Lower leg skin (tissue), 4 donors: Measurements from ENCODE around the gene IFT172. TPM values are rescaled to one million over a fixed set of nuclear protein-coding genes. Genes with fewer than 3 reads are reported as not detected.
A peak's percentile ranks its signal among the peaks of the same experiment; 100 is the strongest.

Experiments used
- DNase-seq, 2 donors: peaks; one replicate each; pipeline ENCODE4 v3.0.0-alpha.2; 2019; ENCODE audit warnings: low spot score in 2 of 2
- H3K4me3 ChIP-seq: fragments of 200-600 bp; sonication (generic); 2 replicates; pipeline ENCODE4 v1.5.1; 2017; ENCODE audit warnings: mild to moderate bottlenecking, low read depth; ENCODE audit not compliant: poor library complexity, severe bottlenecking
- POLR2A ChIP-seq, 2 donors: fragments of 450-650 bp; IDR thresholded peaks; one replicate each; pipeline ENCODE4 v1.6.1; 2016 to 2017; ENCODE audit warnings: antibody characterized with exemption in 2 of 2, mild to moderate bottlenecking in 1 of 2, moderate library complexity in 1 of 2
- WGBS, 2 donors: methylation state at CpG; one replicate each; pipeline ENCODE4 v1.1.5; 2018; 5-methylcytosine and 5-hydroxymethylcytosine counted together
- intact Hi-C: fragments of 100-400 bp; cut with DNase I; formaldehyde crosslinking; loops from one replicate; pipeline ENCODE4 v1.15.0; 2023; ENCODE audit warnings: low total_unique reads
- total RNA-seq, 4 donors: library from RNA; depleted of rRNA; stranded (reverse); fragments of >200 nt; gene quantifications; one replicate each; pipeline ENCODE4 v1.1.0, GENCODE V29; 2016
- TF ChIP-seq, protein P1 (sequence below), 3 donors: fragments of 450-650 bp; IDR thresholded peaks; one replicate each; pipeline ENCODE4 v1.5.1; 2016; ENCODE audit warnings: antibody characterized with exemption in 3 of 3, mild to moderate bottlenecking in 3 of 3, moderate library complexity in 2 of 3

Gene IFT172
- total RNA-seq, 4 donors from 2014 or later: 13.2 to 18.8 (median 14.4) TPM

DNA sequence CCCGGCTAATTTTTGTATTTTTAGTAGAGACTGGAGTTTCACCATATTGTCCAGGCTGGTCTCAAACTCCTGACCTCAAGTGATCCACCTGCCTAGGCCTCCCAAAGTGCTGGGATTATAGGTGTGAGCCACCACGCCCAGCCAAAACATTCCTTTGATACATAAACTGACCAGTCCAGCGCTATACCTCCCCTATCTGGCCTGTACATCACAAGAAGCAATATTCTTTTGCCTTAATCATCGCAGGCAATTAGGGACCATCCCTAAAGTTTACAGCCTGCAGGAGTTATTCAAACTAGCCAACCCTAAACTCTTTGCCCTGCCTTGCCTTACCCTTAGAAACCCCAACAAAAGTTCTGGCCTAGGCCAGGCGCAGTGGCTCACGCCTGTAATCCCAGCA lies 73.4 kb downstream of the IFT172 start:
- no peak overlapping the region for H3K4me3 ChIP-seq
- WGBS, 2 donors: 94 to 97% methylated on average over 6 of the region's 6 CpGs
- intact Hi-C loops: no loop called here
- TF ChIP-seq POLR2A (IDR thresholded peaks at IDR 0.05): no peak
- TF ChIP-seq, protein P1, sequence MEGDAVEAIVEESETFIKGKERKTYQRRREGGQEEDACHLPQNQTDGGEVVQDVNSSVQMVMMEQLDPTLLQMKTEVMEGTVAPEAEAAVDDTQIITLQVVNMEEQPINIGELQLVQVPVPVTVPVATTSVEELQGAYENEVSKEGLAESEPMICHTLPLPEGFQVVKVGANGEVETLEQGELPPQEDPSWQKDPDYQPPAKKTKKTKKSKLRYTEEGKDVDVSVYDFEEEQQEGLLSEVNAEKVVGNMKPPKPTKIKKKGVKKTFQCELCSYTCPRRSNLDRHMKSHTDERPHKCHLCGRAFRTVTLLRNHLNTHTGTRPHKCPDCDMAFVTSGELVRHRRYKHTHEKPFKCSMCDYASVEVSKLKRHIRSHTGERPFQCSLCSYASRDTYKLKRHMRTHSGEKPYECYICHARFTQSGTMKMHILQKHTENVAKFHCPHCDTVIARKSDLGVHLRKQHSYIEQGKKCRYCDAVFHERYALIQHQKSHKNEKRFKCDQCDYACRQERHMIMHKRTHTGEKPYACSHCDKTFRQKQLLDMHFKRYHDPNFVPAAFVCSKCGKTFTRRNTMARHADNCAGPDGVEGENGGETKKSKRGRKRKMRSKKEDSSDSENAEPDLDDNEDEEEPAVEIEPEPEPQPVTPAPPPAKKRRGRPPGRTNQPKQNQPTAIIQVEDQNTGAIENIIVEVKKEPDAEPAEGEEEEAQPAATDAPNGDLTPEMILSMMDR (IDR thresholded peaks at IDR 0.05): no peak
- DNase-seq: no peak

DNA sequence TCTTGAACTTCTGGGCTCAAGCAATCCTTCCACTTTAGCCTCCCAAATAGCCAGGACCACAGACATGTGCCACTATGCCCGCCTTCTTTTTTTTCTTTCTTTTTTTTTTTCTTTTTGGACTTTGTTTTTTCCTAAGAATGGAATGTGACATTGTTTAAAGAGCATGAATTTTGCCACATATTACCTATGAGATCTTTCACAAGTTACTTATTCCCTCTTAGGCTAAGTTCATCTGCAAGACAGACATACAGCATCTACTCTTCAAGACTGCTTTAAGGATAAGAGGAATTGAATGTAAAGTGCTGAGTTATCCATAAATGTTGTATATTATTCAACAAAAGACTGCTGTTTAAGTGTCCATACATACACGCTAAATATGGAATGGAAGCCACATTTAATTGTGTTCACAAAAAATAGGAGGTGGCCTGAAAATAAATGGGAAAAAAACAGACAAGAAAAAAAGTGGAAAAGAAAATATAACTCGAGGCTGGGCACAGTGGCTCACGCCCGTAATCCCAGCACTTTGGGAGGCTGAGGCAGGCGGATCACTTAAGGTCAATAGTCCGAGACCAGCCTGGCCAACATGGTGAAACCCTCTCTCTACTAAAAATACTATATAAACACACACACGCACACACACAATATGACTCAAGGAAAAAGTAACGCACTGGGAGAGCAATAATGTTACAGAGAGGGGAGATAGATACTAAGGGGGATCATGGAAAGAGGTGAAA lies 77.0 kb downstream of the IFT172 start:
- 86 to 88% methylated on average over 9 of the region's 9 CpGs for WGBS, 2 donors
- TF ChIP-seq, protein P1 (IDR thresholded peaks at IDR 0.05): no peak
- no peak for TF ChIP-seq POLR2A (IDR thresholded peaks at IDR 0.05)
- H3K4me3 ChIP-seq: no peak overlapping the region
- intact Hi-C loops: no loop called here
- DNase-seq: no peak

DNA sequence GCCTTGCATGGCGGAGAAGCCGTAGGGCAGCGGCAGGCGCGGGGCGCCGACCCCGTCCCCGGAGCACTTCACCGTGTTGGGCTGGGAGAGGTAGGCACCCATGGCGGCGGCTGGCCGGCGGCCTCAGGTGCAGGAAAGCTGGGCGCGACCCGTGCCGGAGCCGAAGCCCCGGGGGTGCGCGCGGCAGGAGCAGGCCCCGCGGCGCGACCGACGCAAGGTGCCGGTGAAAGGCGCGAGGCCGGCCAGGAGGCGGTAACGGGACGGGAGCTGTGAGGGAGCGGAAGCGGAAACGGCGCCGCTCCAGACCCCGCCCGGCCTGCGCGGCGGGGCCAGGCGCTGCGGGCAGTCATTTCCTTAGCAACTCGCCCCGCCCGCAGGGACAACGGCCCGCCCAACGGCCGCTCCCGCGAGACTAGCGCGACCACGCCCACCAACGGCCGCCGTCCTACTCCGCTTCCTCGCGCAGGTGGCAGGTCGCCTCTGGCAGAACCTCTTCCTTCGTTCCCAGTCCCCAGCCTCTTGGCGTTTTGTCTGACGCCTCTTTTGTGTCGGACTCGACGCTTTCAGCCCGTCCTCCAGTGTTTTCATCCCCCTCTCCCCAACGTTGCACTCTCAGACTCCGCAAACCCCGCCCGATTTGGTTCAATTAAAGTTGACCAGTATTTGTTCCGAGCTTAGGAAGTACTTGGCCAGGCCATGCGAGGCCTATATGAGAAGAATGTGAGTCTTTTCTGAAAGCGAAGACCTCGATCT lies 80.0 kb downstream of the IFT172 start, which contains the start of gene PPM1G:
Gene PPM1G (minus strand): TSS at position 271 of the 753 bp plus-strand sequence. CDS start 169 bp downstream, at position 102.
- 1% methylated on average over 58 to 67 of the region's 82 CpGs for WGBS, 2 donors
- peak within 1 kb of the TSS; percentile 97 for H3K4me3 ChIP-seq
- intact Hi-C loops: no loop called here
- peak in 1 of 2 donors; percentile 13 for TF ChIP-seq POLR2A (IDR thresholded peaks at IDR 0.05)
- TF ChIP-seq, protein P1 (IDR thresholded peaks at IDR 0.05): no peak
- peak; percentile 92 to 99 for DNase-seq

DNA sequence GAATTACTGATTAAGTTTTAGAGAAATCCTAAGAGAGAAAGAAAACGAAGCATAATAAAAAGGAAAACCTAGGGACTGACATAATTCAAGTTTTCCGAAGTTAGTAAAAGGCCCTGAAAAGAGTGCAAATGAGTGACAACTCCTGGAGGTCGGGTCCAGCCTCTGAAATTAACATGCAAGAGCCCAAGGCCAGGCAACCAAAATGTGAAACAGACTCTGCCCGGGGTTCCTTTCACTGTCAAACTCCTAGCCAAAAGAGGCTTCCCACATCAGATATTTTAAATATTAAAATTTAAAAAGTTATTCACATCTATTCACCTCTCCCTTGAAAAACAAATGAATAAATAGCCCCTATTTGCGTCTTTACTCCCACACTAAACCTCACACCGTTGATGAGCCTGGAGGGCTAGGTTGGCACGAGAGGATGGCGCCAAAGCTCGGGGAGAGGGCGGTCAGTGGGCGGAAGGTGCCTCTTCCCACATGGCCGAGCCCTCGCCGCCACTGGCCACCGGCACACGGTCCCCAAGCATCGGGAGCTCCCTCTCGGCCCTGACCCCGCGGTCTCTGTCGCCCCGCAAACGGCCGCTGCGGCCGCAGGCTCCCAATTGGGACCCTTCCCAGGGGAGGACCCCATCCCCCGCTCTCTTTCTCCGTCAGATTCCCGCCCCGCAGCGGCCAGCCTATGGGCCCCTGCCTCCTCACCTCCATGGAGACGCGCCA lies 80.8 kb downstream of the IFT172 start:
- no peak for TF ChIP-seq POLR2A (IDR thresholded peaks at IDR 0.05)
- TF ChIP-seq, protein P1 (IDR thresholded peaks at IDR 0.05): no peak
- 0% methylated on average over 32 to 33 of the region's 33 CpGs for WGBS, 2 donors
- peak overlapping the region; percentile 97 for H3K4me3 ChIP-seq
- DNase-seq: peak in 1 of 2 donors; percentile 21
- intact Hi-C loops: no loop called here

DNA sequence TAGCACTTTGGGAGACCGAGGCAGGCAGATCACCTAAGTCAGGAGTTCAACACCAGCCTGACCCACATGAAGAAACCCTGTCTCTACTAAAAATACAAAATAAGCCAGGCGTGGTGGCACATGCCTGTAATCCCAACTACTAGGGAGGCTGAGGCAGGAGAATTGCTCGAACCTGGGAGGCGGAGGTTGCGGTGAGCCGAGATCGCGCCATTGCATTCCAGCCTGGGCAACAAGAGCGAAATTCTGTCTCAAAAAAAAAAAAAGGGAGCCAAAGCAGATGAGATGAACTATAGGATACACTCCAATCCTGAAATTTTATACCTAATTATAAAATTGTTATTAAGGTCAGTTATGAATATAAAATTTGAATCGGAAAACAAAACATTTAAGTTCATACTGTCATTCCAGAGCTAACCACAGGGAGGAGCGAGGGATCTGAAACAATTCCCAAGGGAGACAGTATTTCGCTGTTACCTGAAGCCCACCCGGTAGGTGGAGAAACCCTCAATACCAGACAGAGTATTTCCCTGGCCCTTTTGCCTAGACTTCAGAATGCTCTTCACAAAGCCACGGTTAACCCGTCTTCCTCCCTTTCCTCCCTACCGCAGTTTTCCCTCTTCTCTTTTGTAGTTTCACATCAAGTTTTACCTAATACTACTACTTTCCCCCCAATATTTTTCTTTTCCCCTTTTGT lies 81.6 kb downstream of the IFT172 start:
- no peak overlapping the region for H3K4me3 ChIP-seq
- DNase-seq: no peak
- intact Hi-C loops: no loop called here
- WGBS, 2 donors: 46 to 51% methylated on average over 16 of the region's 16 CpGs
- TF ChIP-seq, protein P1 (IDR thresholded peaks at IDR 0.05): peak in 1 of 3 donors; percentile 21
- TF ChIP-seq POLR2A (IDR thresholded peaks at IDR 0.05): no peak
